HG03280 (cell line): ENCODE results near the gene EPHX1.
"Not testable (repeated sequence)": the region's sequence is repeated elsewhere in the genome, so short reads cannot be mapped to it uniquely, and the experiment has no call there.

Experiments
- ATAC-seq: cut with Tn5 transposase; IDR thresholded peaks from one replicate; pipeline ENCODE4 v1.9.1; 2021; ENCODE audit warnings: mild to moderate bottlenecking, moderate library complexity; ENCODE audit not compliant: unreplicated experiment

Gene EPHX1

GRCh38 chr1:225777058-225777582, 32.8 kb upstream of the EPHX1 start:
- ATAC-seq, result no peak

- ATAC-seq, result peak; percentile 100
Measured at GRCh38 chr1:225777583-225778336, 32.2 kb upstream of the EPHX1 start, which contains the start of gene SRP9. SRP9 (plus strand) TSS chr1:225777826; CDS start chr1:225777941, 115 bp downstream.

GRCh38 chr1:225778337-225778669, 31.6 kb upstream of the EPHX1 start:
- ATAC-seq, result no peak

GRCh38 chr1:225779165-225779564, 30.8 kb upstream of the EPHX1 start:
- ATAC-seq, result not testable (repeated sequence)

- no peak for ATAC-seq
Measured at GRCh38 chr1:225780134-225780533, 29.8 kb upstream of the EPHX1 start.

- ATAC-seq, result no peak
Measured at GRCh38 chr1:225780630-225781029, 29.3 kb upstream of the EPHX1 start.

GRCh38 chr1:225789142-225789541, 20.8 kb upstream of the EPHX1 start:
- not testable (repeated sequence) for ATAC-seq

GRCh38 chr1:225794954-225795353, 15.0 kb upstream of the EPHX1 start:
- ATAC-seq, result no peak

- not testable (repeated sequence) for ATAC-seq
Measured at GRCh38 chr1:225796097-225796496, 13.8 kb upstream of the EPHX1 start.

GRCh38 chr1:225801146-225801545, 8.8 kb upstream of the EPHX1 start:
- ATAC-seq, result not testable (repeated sequence)

- ATAC-seq, result no peak
Measured at GRCh38 chr1:225806249-225806648, 3.7 kb upstream of the EPHX1 start.

- ATAC-seq, result not testable (repeated sequence)
Measured at GRCh38 chr1:225806736-225807135, 3.2 kb upstream of the EPHX1 start.

GRCh38 chr1:225808136-225808535, 1.8 kb upstream of the EPHX1 start:
- ATAC-seq, result no peak

GRCh38 chr1:225810579-225811538, 935 bp downstream of the EPHX1 start:
- not testable (repeated sequence) for ATAC-seq

- ATAC-seq, result no peak
Measured at GRCh38 chr1:225811622-225812487, 1.9 kb downstream of the EPHX1 start.

GRCh38 chr1:225812488-225813213, 2.7 kb downstream of the EPHX1 start:
- ATAC-seq, result no peak

- no peak for ATAC-seq
Measured at GRCh38 chr1:225813214-225813964, 3.5 kb downstream of the EPHX1 start.

- ATAC-seq, result no peak
Measured at GRCh38 chr1:225814381-225814780, 4.5 kb downstream of the EPHX1 start.

GRCh38 chr1:225815090-225815489, 5.2 kb downstream of the EPHX1 start:
- ATAC-seq, result not testable (repeated sequence)
